SK-N-SH (cell line): Measurements from ENCODE around the gene C17orf113. TPM values are rescaled to one million over a fixed set of nuclear protein-coding genes. Genes with fewer than 3 reads are reported as not detected.
A peak's percentile ranks its signal among the peaks of the same experiment; 100 is the strongest.

Experiments
- CTCF ChIA-PET: fragments of 300-600, 350-600 bp; formaldehyde crosslinking; extraction: SDS; loops from one replicate; lab custom pipeline; 2021; lab: Yijun Ruan, JAX
- POLR2A ChIA-PET: fragments of 350-600 bp; sonication (Branson Sonifier 250); formaldehyde crosslinking; extraction: SDS; loops from one replicate; lab custom pipeline; 2020; ENCODE audit warnings: antibody characterized with exemption, inconsistent platforms; lab: Yijun Ruan, JAX
- DNase-seq: peaks from one replicate; pipeline ENCODE4 v3.0.0; 2012
- H2AFZ ChIP-seq: fragments of 200-600 bp; sonication (generic); 2 replicates; pipeline ENCODE4 v1.8.1; 2016; ENCODE audit warnings: antibody characterized with exemption, mild to moderate bottlenecking, low read depth
- H3F3A ChIP-seq: fragments of 200-600 bp; sonication (generic); replicated peaks from 2 replicates; pipeline ENCODE3; 2016; ENCODE audit warnings: antibody characterized with exemption, mild to moderate bottlenecking; ENCODE audit not compliant: insufficient read depth
- H3K27ac ChIP-seq, 2 experiments: fragments of 200-500 bp in 1 of 2; fragments of 200-600 bp in 1 of 2; sonication (Bioruptor generic) in 1 of 2; sonication (generic), shearing (Covaris generic) in 1 of 2; 2 replicates each; pipeline versions ENCODE4 v1.5.1 to v1.6.1; 2014 to 2016; ENCODE audit warnings: low read depth in 2 of 2, inconsistent platforms in 1 of 2, low read length in 1 of 2, mild to moderate bottlenecking in 1 of 2, mixed read lengths in 1 of 2
- H3K27me3 ChIP-seq: fragments of 200-600 bp; sonication (generic), shearing (Covaris generic); 2 replicates; pipeline ENCODE4 v1.6.1; 2016; ENCODE audit warnings: mixed run types; ENCODE audit not compliant: insufficient read depth
- H3K36me3 ChIP-seq, 2 experiments: fragments of 200-500 bp in 1 of 2; fragments of 200-600 bp in 1 of 2; sonication (Bioruptor generic) in 1 of 2; sonication (generic) in 1 of 2; replicated peaks in 1 of 2; 2 replicates each; pipeline versions ENCODE3 to v1.5.1; 2014 to 2016; ENCODE audit warnings: low read length in 1 of 2, mild to moderate bottlenecking in 1 of 2; ENCODE audit not compliant: insufficient read depth in 2 of 2, control insufficient read depth in 1 of 2
- H3K4me1 ChIP-seq, 2 experiments: fragments of 200-500 bp in 1 of 2; fragments of 200-600 bp in 1 of 2; sonication (Bioruptor generic) in 1 of 2; sonication (generic), shearing (Covaris generic) in 1 of 2; 2 replicates each; pipeline versions ENCODE4 v1.5.1 to v1.6.1; 2014 to 2016; ENCODE audit warnings: low read depth in 1 of 2, low read length in 1 of 2, mixed run types in 1 of 2; ENCODE audit not compliant: insufficient read depth in 2 of 2, control insufficient read depth in 1 of 2
- H3K4me2 ChIP-seq: fragments of 200-600 bp; sonication (generic), shearing (Covaris generic); 2 replicates; pipeline ENCODE4 v1.6.1; 2017; ENCODE audit warnings: mixed run types
- H3K4me3 ChIP-seq, 2 experiments: fragments of 200-500 bp in 1 of 2; fragments of 200-600 bp in 1 of 2; sonication (Bioruptor generic) in 1 of 2; sonication (generic), shearing (Covaris generic) in 1 of 2; 2 replicates each; pipeline versions ENCODE4 v1.5.1 to v1.8.1; 2014 to 2016; ENCODE audit warnings: low read depth in 2 of 2, inconsistent platforms in 1 of 2, low read length in 1 of 2, mild to moderate bottlenecking in 1 of 2, mixed read lengths in 1 of 2, moderate library complexity in 1 of 2
- H3K79me2 ChIP-seq: fragments of 200-600 bp; sonication (generic); 2 replicates; pipeline ENCODE4 v1.8.1; 2017; ENCODE audit warnings: mild to moderate bottlenecking; ENCODE audit not compliant: insufficient read depth
- H3K9ac ChIP-seq: fragments of 200-600 bp; sonication (generic); 2 replicates; pipeline ENCODE4 v1.6.1; 2017; ENCODE audit warnings: mixed run types
- H3K9me2 ChIP-seq: fragments of 200-600 bp; sonication (generic); 2 replicates; pipeline ENCODE4 v1.6.1; 2017; ENCODE audit warnings: mixed run types
- H3K9me3 ChIP-seq: fragments of 200-600 bp; sonication (generic); 2 replicates; pipeline ENCODE4 v1.6.1; 2017; ENCODE audit warnings: mixed run types, mild to moderate bottlenecking, moderate library complexity
- H4K20me1 ChIP-seq: fragments of 200-600 bp; sonication (generic); 2 replicates; pipeline ENCODE4 v1.6.1; 2017; ENCODE audit warnings: mild to moderate bottlenecking, mixed run types; ENCODE audit not compliant: insufficient read depth
- CTCF ChIP-seq: fragments of 200-600 bp; sonication (generic); IDR thresholded peaks from 2 replicates; pipeline ENCODE4 v1.6.1; 2017; ENCODE audit warnings: antibody characterized with exemption, mild to moderate bottlenecking, moderate library complexity
- ELF1 ChIP-seq: IDR thresholded peaks from 2 replicates; pipeline ENCODE4 v1.4.0; 2012
- FOSL2 ChIP-seq: IDR thresholded peaks from 2 replicates; pipeline ENCODE4 v1.4.0; 2012; ENCODE audit warnings: low read depth, mild to moderate bottlenecking, moderate library complexity, borderline replicate concordance
- FOXJ3 ChIP-seq: sonication (generic); formaldehyde crosslinking; IDR thresholded peaks from 2 replicates; pipeline ENCODE4 v1.5.1; 2020; ENCODE audit warnings: mild to moderate bottlenecking, missing genetic modification reagents
- FOXM1 ChIP-seq: IDR thresholded peaks from 2 replicates; pipeline ENCODE4 v1.4.0; 2012; ENCODE audit warnings: low read depth, mild to moderate bottlenecking
- GABPA ChIP-seq: IDR thresholded peaks from 2 replicates; pipeline ENCODE4 v1.4.0; 2012; ENCODE audit warnings: low read depth, mild to moderate bottlenecking
- MEF2A ChIP-seq: IDR thresholded peaks from 2 replicates; pipeline ENCODE4 v1.4.0; 2012; ENCODE audit warnings: low read depth, borderline replicate concordance
- MXI1 ChIP-seq: IDR thresholded peaks from 2 replicates; pipeline ENCODE4 v1.6.1; 2012; ENCODE audit warnings: mild to moderate bottlenecking, low read depth, low read length, improper control_type of control experiment
- NFIC ChIP-seq: IDR thresholded peaks from 2 replicates; pipeline ENCODE4 v1.4.0; 2012; ENCODE audit warnings: borderline replicate concordance
- NRF1 ChIP-seq: IDR thresholded peaks from 2 replicates; pipeline ENCODE4 v1.6.1; 2012; ENCODE audit warnings: low read depth, mild to moderate bottlenecking, low read length
- POLR2AphosphoS5 ChIP-seq: IDR thresholded peaks from 2 replicates; pipeline ENCODE4 v1.6.1; 2012; ENCODE audit warnings: low read depth, low read length
- RAD21 ChIP-seq: IDR thresholded peaks from 2 replicates; pipeline ENCODE4 v1.6.1; 2012; ENCODE audit warnings: mild to moderate bottlenecking, low read length
- RCOR1 ChIP-seq: fragments of 150-350 bp; IDR thresholded peaks from 2 replicates; pipeline ENCODE4 v1.6.1; 2017; ENCODE audit warnings: antibody characterized with exemption, low read length
- RXRA ChIP-seq: IDR thresholded peaks from 2 replicates; pipeline ENCODE4 v1.4.0; 2012; ENCODE audit warnings: low read depth, mild to moderate bottlenecking, borderline replicate concordance
- SIN3A ChIP-seq: IDR thresholded peaks from 2 replicates; pipeline ENCODE4 v1.6.1; 2012; ENCODE audit warnings: low read depth, mild to moderate bottlenecking, low read length, moderate library complexity, borderline replicate concordance
- SMC3 ChIP-seq: IDR thresholded peaks from 2 replicates; pipeline ENCODE4 v1.6.1; 2012; ENCODE audit warnings: low read depth, low read length, improper control_type of control experiment
- TCF12 ChIP-seq: IDR thresholded peaks from 2 replicates; pipeline ENCODE4 v1.4.0; 2012
- YY1 ChIP-seq: IDR thresholded peaks from 2 replicates; pipeline ENCODE4 v1.4.0; 2012; ENCODE audit warnings: low read depth, mild to moderate bottlenecking
- WGBS: methylation state at CpG from one replicate; pipeline ENCODE4 v1.1.6; 2017; ENCODE audit warnings: low lambda C conversion rate; 5-methylcytosine and 5-hydroxymethylcytosine counted together
- polyA plus RNA-seq, 3 experiments: library from polyadenylated mRNA; depleted of rRNA; stranded (reverse); fragments of >200 nt; gene quantifications; 2 replicates each; pipeline ENCODE4 v1.2.3, GENCODE V29; 2012
- TF ChIP-seq, protein P1 (sequence below): IDR thresholded peaks from 2 replicates; pipeline ENCODE4 v1.4.0; 2012; ENCODE audit warnings: low read depth
- TF ChIP-seq, protein P2 (sequence below): IDR thresholded peaks from 2 replicates; pipeline ENCODE4; 2012
- TF ChIP-seq, protein P3 (sequence below): IDR thresholded peaks from 2 replicates; pipeline ENCODE4 v1.6.1; 2012; ENCODE audit warnings: mild to moderate bottlenecking, low read depth, low read length, moderate library complexity

The C17orf113 gene
- polyA plus RNA-seq, 1 of the 3 experiments (the other 2 are of a cell fraction) = 0.44 TPM

- ChIA-PET CTCF (interaction anchor here (0.6 to 17.3 kb wide), 10 partner anchors 12 to 281 kb away, joined by 3 to 496 read pairs (median 10); partner anchors contain the start of genes CNP, DHX58, HSPB9 and KAT2A), POLR2A (interaction anchor here (1.5 kb wide), 1 partner anchor 59 kb away, joined by 4 read pairs; no protein-coding TSS in a partner anchor)
- Histone ChIP-seq H3K4me1 (peaks cover 6 to 25% of the 10 kb centered on the region in 2 experiments; a peak in 3 of 4 replicates), H3K4me3 (no peak overlapping the region), H3K9me3 (no peaks in the 10 kb centered on the region), H3K27me3 (no peaks in the 10 kb centered on the region), H3K27ac (no peak overlapping the region), H3K79me2 (peaks cover 58% of the 10 kb centered on the region), H2AFZ (no peak overlapping the region), H4K20me1 (no peaks in the 10 kb centered on the region; the same call in 1 of the 2 replicates), H3K4me2 (no peak overlapping the region), H3F3A (peaks cover 20% of the 10 kb centered on the region), H3K9me2 (no peaks in the 10 kb centered on the region), H3K36me3 (peaks cover 22% of the 10 kb centered on the region in 2 experiments), H3K9ac (no peak overlapping the region)
- no peak for DNase-seq
- WGBS = 91% methylated on average over 4 of the region's 4 CpGs
- TF ChIP-seq FOSL2 (no peak), SMC3 (no peak)
These were observed 31.4 kb downstream of the C17orf113 start for GRCh38 chr17:42018988-42019387.

GRCh38 chr17:42018339-42018738 lies 32.1 kb downstream of the C17orf113 start:
- peak overlapping the region; percentile 93 to 95 for H3K27ac ChIP-seq
- H3K4me2 ChIP-seq = peak overlapping the region; percentile 89
- H3K27me3 ChIP-seq = no peaks in the 10 kb centered on the region
- H3K4me1 ChIP-seq = peaks cover 6 to 25% of the 10 kb centered on the region in 2 experiments; a peak in 3 of 4 replicates
- H3K9me3 ChIP-seq = no peaks in the 10 kb centered on the region
- DNase-seq = no peak
- peak overlapping the region; percentile 95 for H2AFZ ChIP-seq
- H4K20me1 ChIP-seq = peaks cover 6% of the 10 kb centered on the region; the same call in 1 of the 2 replicates
- WGBS = 12% methylated on average over 3 of the region's 3 CpGs
- peak overlapping the region; percentile 99 for H3K9ac ChIP-seq
- POLR2A ChIA-PET = interaction anchor here (0.7 to 3.4 kb wide), 5 partner anchors 43 to 135 kb away, joined by 3 to 19 read pairs (median 4); no protein-coding TSS in a partner anchor
- peaks cover 16% of the 10 kb centered on the region for H3F3A ChIP-seq
- H3K36me3 ChIP-seq = peaks cover 15 to 25% of the 10 kb centered on the region in 2 experiments
- H3K4me3 ChIP-seq = peak overlapping the region; percentile 83 to 98
- TF ChIP-seq FOXM1 (no peak), GABPA (no peak), YY1 (no peak), CTCF (no peak), MEF2A (no peak), RAD21 (no peak), MXI1 (no peak), RXRA (no peak), NRF1 (no peak), POLR2AphosphoS5 (no peak), SMC3 (no peak), SIN3A (no peak), RCOR1 (no peak), TCF12 (no peak), NFIC (no peak), FOXJ3 (CRISPR knock-in tag) (no peak), ELF1 (no peak)
- TF ChIP-seq, protein P1, sequence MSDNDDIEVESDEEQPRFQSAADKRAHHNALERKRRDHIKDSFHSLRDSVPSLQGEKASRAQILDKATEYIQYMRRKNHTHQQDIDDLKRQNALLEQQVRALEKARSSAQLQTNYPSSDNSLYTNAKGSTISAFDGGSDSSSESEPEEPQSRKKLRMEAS = no peak
- TF ChIP-seq, protein P2, sequence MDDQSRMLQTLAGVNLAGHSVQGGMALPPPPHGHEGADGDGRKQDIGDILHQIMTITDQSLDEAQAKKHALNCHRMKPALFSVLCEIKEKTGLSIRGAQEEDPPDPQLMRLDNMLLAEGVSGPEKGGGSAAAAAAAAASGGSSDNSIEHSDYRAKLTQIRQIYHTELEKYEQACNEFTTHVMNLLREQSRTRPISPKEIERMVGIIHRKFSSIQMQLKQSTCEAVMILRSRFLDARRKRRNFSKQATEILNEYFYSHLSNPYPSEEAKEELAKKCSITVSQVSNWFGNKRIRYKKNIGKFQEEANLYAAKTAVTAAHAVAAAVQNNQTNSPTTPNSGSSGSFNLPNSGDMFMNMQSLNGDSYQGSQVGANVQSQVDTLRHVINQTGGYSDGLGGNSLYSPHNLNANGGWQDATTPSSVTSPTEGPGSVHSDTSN = no peak
- TF ChIP-seq, protein P3, sequence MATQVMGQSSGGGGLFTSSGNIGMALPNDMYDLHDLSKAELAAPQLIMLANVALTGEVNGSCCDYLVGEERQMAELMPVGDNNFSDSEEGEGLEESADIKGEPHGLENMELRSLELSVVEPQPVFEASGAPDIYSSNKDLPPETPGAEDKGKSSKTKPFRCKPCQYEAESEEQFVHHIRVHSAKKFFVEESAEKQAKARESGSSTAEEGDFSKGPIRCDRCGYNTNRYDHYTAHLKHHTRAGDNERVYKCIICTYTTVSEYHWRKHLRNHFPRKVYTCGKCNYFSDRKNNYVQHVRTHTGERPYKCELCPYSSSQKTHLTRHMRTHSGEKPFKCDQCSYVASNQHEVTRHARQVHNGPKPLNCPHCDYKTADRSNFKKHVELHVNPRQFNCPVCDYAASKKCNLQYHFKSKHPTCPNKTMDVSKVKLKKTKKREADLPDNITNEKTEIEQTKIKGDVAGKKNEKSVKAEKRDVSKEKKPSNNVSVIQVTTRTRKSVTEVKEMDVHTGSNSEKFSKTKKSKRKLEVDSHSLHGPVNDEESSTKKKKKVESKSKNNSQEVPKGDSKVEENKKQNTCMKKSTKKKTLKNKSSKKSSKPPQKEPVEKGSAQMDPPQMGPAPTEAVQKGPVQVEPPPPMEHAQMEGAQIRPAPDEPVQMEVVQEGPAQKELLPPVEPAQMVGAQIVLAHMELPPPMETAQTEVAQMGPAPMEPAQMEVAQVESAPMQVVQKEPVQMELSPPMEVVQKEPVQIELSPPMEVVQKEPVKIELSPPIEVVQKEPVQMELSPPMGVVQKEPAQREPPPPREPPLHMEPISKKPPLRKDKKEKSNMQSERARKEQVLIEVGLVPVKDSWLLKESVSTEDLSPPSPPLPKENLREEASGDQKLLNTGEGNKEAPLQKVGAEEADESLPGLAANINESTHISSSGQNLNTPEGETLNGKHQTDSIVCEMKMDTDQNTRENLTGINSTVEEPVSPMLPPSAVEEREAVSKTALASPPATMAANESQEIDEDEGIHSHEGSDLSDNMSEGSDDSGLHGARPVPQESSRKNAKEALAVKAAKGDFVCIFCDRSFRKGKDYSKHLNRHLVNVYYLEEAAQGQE = no peak
- CTCF ChIA-PET = interaction anchor here (1.0 to 17.3 kb wide), 12 partner anchors 11 to 280 kb away, joined by 3 to 496 read pairs (median 6); partner anchors contain the start of genes CNP, DHX58, HSPB9 and KAT2A
- no peaks in the 10 kb centered on the region for H3K9me2 ChIP-seq
- peaks cover 64% of the 10 kb centered on the region for H3K79me2 ChIP-seq
